H1 (cell line): Measurements from ENCODE around the gene LGR4. TPM values are rescaled to one million over a fixed set of nuclear protein-coding genes. Genes with fewer than 3 reads are reported as not detected.

Experiments
- CTCF ChIA-PET: fragments of 300-600 bp; sonication (Branson Sonifier 250); formaldehyde crosslinking; loops from one replicate; lab custom pipeline; 2021; ENCODE audit not compliant: partially characterized antibody; lab: Charles Lee
- POLR2A ChIA-PET: fragments of 300-600 bp; sonication (Branson Sonifier 250); formaldehyde crosslinking; loops from one replicate; lab custom pipeline; 2021; ENCODE audit warnings: inconsistent platforms; ENCODE audit not compliant: partially characterized antibody; lab: Charles Lee
- DNase-seq, 2 experiments: peaks; one replicate each; pipeline versions ENCODE4 v3.0.0 to v3.0.0-alpha.2; 2010 to 2022; ENCODE audit warnings: low spot score in 2 of 2, low read depth in 1 of 2, mixed read lengths in 1 of 2
- FAIRE-seq: peaks from 2 replicates; lab custom pipeline; 2011; peaks lifted over from hg19 to GRCh38; lab: Jason Lieb, UNC
- H2AFZ ChIP-seq: 2 replicates; pipeline ENCODE4 v1.8.1; 2012; ENCODE audit warnings: low read length, inconsistent platforms
- H2AK5ac ChIP-seq: 2 replicates; pipeline ENCODE4 v1.6.1; 2013; ENCODE audit warnings: low read depth, low read length
- H2BK120ac ChIP-seq: replicated peaks from 2 replicates; pipeline ENCODE3; 2013; ENCODE audit warnings: low read depth, low read length, inconsistent platforms
- H2BK12ac ChIP-seq: 2 replicates; pipeline ENCODE4 v1.6.1; 2013; ENCODE audit warnings: low read depth, low read length
- H2BK15ac ChIP-seq: 2 replicates; pipeline ENCODE4 v1.6.1; 2013; ENCODE audit warnings: low read length
- H2BK20ac ChIP-seq: 2 replicates; pipeline ENCODE4 v1.6.1; 2013; ENCODE audit warnings: low read length
- H2BK5ac ChIP-seq: 2 replicates; pipeline ENCODE4 v1.6.1; 2013; ENCODE audit warnings: low read depth, low read length
- H3K14ac ChIP-seq: 2 replicates; pipeline ENCODE4 v1.6.1; 2013; ENCODE audit warnings: inconsistent platforms; ENCODE audit not compliant: insufficient read length
- H3K18ac ChIP-seq: 2 replicates; pipeline ENCODE4 v1.6.1; 2013; ENCODE audit warnings: low read length; ENCODE audit errors: extremely low read depth
- H3K23ac ChIP-seq: 2 replicates; pipeline ENCODE4 v1.6.1; 2013; ENCODE audit warnings: inconsistent platforms; ENCODE audit not compliant: insufficient read length
- H3K23me2 ChIP-seq: 2 replicates; pipeline ENCODE4 v1.6.1; 2013; ENCODE audit warnings: low read depth, low read length
- H3K27ac ChIP-seq: 2 replicates; pipeline ENCODE4 v1.6.1; 2011; ENCODE audit warnings: low read depth, low read length, inconsistent platforms
- H3K27me3 ChIP-seq, 4 experiments: replicated peaks in 1 of 4; 1 replicate in 1 of 4; 2 replicates in 3 of 4; pipeline versions ENCODE4 v1.6.1 to v1.8.1; 2011 to 2013; ENCODE audit warnings: low read length in 3 of 4, mild to moderate bottlenecking in 3 of 4, inconsistent platforms in 2 of 4, mixed read lengths in 2 of 4, moderate library complexity in 1 of 4; ENCODE audit not compliant: control insufficient read depth in 3 of 4, insufficient read depth in 3 of 4; ENCODE audit errors: extremely low read depth in 1 of 4
- H3K36me3 ChIP-seq, 4 experiments: 2 replicates each; pipeline versions ENCODE4 v1.6.1 to v1.8.1; 2011 to 2013; ENCODE audit warnings: mild to moderate bottlenecking in 4 of 4, low read length in 3 of 4, moderate library complexity in 2 of 4, control low read depth in 1 of 4, inconsistent platforms in 1 of 4; ENCODE audit not compliant: insufficient read depth in 4 of 4, control insufficient read depth in 2 of 4
- H3K4ac ChIP-seq: replicated peaks from 2 replicates; pipeline ENCODE3; 2013; ENCODE audit warnings: low read length, low read depth, mixed read lengths, inconsistent platforms; ENCODE audit not compliant: insufficient read length
- H3K4me1 ChIP-seq, 4 experiments: replicated peaks in 1 of 4; 1 replicate in 1 of 4; 2 replicates in 3 of 4; pipeline versions ENCODE4 v1.6.1 to v1.8.1; 2011 to 2013; ENCODE audit warnings: low read length in 3 of 4, inconsistent platforms in 2 of 4, mixed read lengths in 1 of 4; ENCODE audit not compliant: insufficient read depth in 4 of 4, control insufficient read depth in 3 of 4
- H3K4me2 ChIP-seq, 2 experiments: 2 replicates each; pipeline versions ENCODE4 v1.6.1 to v1.8.1; 2011 to 2013; ENCODE audit warnings: low read depth in 2 of 2, low read length in 2 of 2, control low read depth in 1 of 2, inconsistent platforms in 1 of 2, mild to moderate bottlenecking in 1 of 2; ENCODE audit not compliant: insufficient read depth in 1 of 2
- H3K4me3 ChIP-seq, 4 experiments: fragments of 200-600, 300-600 bp in 1 of 4; sonication (generic), shearing (Covaris generic), sonication (Bioruptor Twin) in 1 of 4; 2 replicates each; pipeline versions ENCODE4 v1.5.1 to v1.8.1; 2011 to 2016; ENCODE audit warnings: low read length in 4 of 4, low read depth in 3 of 4, control low read depth in 2 of 4, inconsistent platforms in 2 of 4, mild to moderate bottlenecking in 2 of 4, mixed read lengths in 1 of 4, moderate library complexity in 1 of 4; ENCODE audit not compliant: insufficient read depth in 2 of 4; ENCODE audit errors: extremely low read depth in 1 of 4
- H3K56ac ChIP-seq: replicated peaks from 2 replicates; pipeline ENCODE3; 2013; ENCODE audit warnings: low read depth, mild to moderate bottlenecking, mixed read lengths, low read length, inconsistent platforms; ENCODE audit not compliant: insufficient read length
- H3K79me1 ChIP-seq: 2 replicates; pipeline ENCODE4 v1.6.1; 2013; ENCODE audit warnings: low read depth, low read length, control low read depth
- H3K79me2 ChIP-seq, 2 experiments: 2 replicates each; pipeline versions ENCODE4 v1.6.1 to v1.8.1; 2012 to 2013; ENCODE audit warnings: low read length in 2 of 2, mild to moderate bottlenecking in 2 of 2, inconsistent platforms in 1 of 2; ENCODE audit not compliant: insufficient read depth in 2 of 2, control insufficient read depth in 1 of 2
- H3K9ac ChIP-seq, 4 experiments: replicated peaks in 1 of 4; 1 replicate in 1 of 4; 2 replicates in 3 of 4; pipeline versions ENCODE4 v1.6.1 to v1.8.1; 2011 to 2013; ENCODE audit warnings: low read depth in 3 of 4, low read length in 3 of 4, control low read depth in 2 of 4, mild to moderate bottlenecking in 2 of 4, moderate library complexity in 2 of 4, inconsistent platforms in 1 of 4; ENCODE audit errors: extremely low read depth in 1 of 4
- H3K9me3 ChIP-seq, 2 experiments: 2 replicates each; pipeline versions ENCODE4 v1.6.1 to v1.8.1; 2012 to 2013; ENCODE audit warnings: mild to moderate bottlenecking in 2 of 2, moderate library complexity in 2 of 2, control low read depth in 1 of 2, inconsistent platforms in 1 of 2, low read depth in 1 of 2, low read length in 1 of 2, mixed read lengths in 1 of 2; ENCODE audit not compliant: insufficient read depth in 2 of 2
- H4K20me1 ChIP-seq, 2 experiments: replicated peaks in 1 of 2; 2 replicates each; pipeline versions ENCODE3 to v1.8.1; 2011 to 2013; ENCODE audit warnings: inconsistent platforms in 2 of 2, low read length in 2 of 2, mild to moderate bottlenecking in 1 of 2; ENCODE audit not compliant: insufficient read depth in 2 of 2, control insufficient read depth in 1 of 2
- H4K5ac ChIP-seq: 2 replicates; pipeline ENCODE4 v1.6.1; 2013; ENCODE audit warnings: low read length, low read depth, mixed read lengths, inconsistent platforms; ENCODE audit not compliant: insufficient read length
- H4K8ac ChIP-seq: 2 replicates; pipeline ENCODE4 v1.8.0; 2013; ENCODE audit warnings: mild to moderate bottlenecking, moderate library complexity, low read length, inconsistent platforms; ENCODE audit not compliant: insufficient read depth; ENCODE audit errors: extremely low read depth
- H4K91ac ChIP-seq: replicated peaks from 2 replicates; pipeline ENCODE3; 2013; ENCODE audit warnings: low read length, mixed read lengths, inconsistent platforms; ENCODE audit not compliant: insufficient read length
- ATF3 ChIP-seq: IDR thresholded peaks from 2 replicates; pipeline ENCODE4 v1.6.1; 2011; ENCODE audit warnings: low read depth, mild to moderate bottlenecking, low read length; ENCODE audit not compliant: insufficient read depth
- CTBP2 ChIP-seq: IDR thresholded peaks from 2 replicates; pipeline ENCODE4 v1.7.0; 2011; ENCODE audit warnings: borderline replicate concordance, mild to moderate bottlenecking, moderate library complexity, mixed read lengths, low read length; ENCODE audit not compliant: insufficient read depth, insufficient read length
- PHF8 ChIP-seq: fragments of 200-600 bp; sonication (generic); conservative IDR thresholded peaks from 2 replicates; pipeline ENCODE4 v1.7.1; 2012; ENCODE audit warnings: low read depth, mild to moderate bottlenecking, inconsistent platforms, low read length, moderate library complexity
- RBBP5 ChIP-seq: IDR thresholded peaks from 2 replicates; pipeline ENCODE4 v1.7.1; 2012; ENCODE audit warnings: low read depth, mild to moderate bottlenecking, inconsistent platforms, low read length, moderate library complexity, borderline replicate concordance
- SUZ12 ChIP-seq: fragments of 200-600 bp; sonication (generic); IDR thresholded peaks from 2 replicates; pipeline ENCODE4 v1.6.1; 2012; ENCODE audit warnings: mild to moderate bottlenecking, inconsistent platforms, low read length, moderate library complexity, mixed read lengths
- polyA plus RNA-seq, 7 experiments: library from polyadenylated mRNA; depleted of rRNA in 3 of 7; stranded (reverse) in 5 of 7; unstranded in 2 of 7; fragments of >200 nt in 5 of 7; fragments of 200-250 nt in 2 of 7; gene quantifications; 1 replicate in 5 of 7; 2 replicates in 1 of 7; 4 replicates in 1 of 7; pipeline versions ENCODE4 v1.2.1 to v1.2.3, GENCODE V29; 2011 to 2013; ENCODE audit warnings: missing spikeins in 2 of 7, mixed read lengths in 2 of 7
- total RNA-seq: library from RNA; stranded (reverse); fragmentation: NEBNext Ultra II Directional; extraction: Animal tissue kit (Norgen Biotek cat#: 25700); gene quantifications from 2 replicates; pipeline ENCODE4 v1.2.1, GENCODE V29; 2021

The LGR4 gene
- total and polyA plus RNA-seq, 2 of the 8 experiments (the other 6 are each of a cell fraction or from before 2014, with no cell fraction given): 26.6 to 61.7 TPM

GRCh38 chr11:27497284-27497866, 24.8 kb upstream of the LGR4 start:
- H3K27me3 ChIP-seq: no peaks in the 10 kb centered on the region
- H3K23ac ChIP-seq: no peak overlapping the region
- no peak overlapping the region for H3K18ac ChIP-seq
- no peak overlapping the region for H4K91ac ChIP-seq
- no peak overlapping the region for H4K5ac ChIP-seq
- H3K27ac ChIP-seq: no peak overlapping the region
- no peak for FAIRE-seq
- no peak overlapping the region for H2AFZ ChIP-seq
- no peak overlapping the region for H3K9ac ChIP-seq
- H2BK120ac ChIP-seq: no peak overlapping the region
- CTCF ChIA-PET: interaction anchor here (0.7 to 6.4 kb wide), 8 partner anchors 10 to 138 kb away, joined by 3 to 86 read pairs (median 3); partner anchors contain the start of gene LIN7C
- H3K4ac ChIP-seq: no peak overlapping the region
- H4K8ac ChIP-seq: no peak overlapping the region
- no peak overlapping the region for H2BK20ac ChIP-seq
- no peak overlapping the region for H3K14ac ChIP-seq
- no peak overlapping the region for H3K4me3 ChIP-seq
- no peak overlapping the region for H2BK15ac ChIP-seq
- no peak overlapping the region for H3K4me2 ChIP-seq
- peaks cover 0 to 1% of the 10 kb centered on the region in 2 experiments for H4K20me1 ChIP-seq
- H3K56ac ChIP-seq: no peak overlapping the region
- no peaks in the 10 kb centered on the region for H3K9me3 ChIP-seq
- H2AK5ac ChIP-seq: no peak overlapping the region
- POLR2A ChIA-PET: interaction anchor here (1.3 to 1.7 kb wide), 2 partner anchors 9 to 10 kb away, joined by 4 to 5 read pairs; no protein-coding TSS in a partner anchor
- H3K79me1 ChIP-seq: no peaks in the 10 kb centered on the region
- H3K36me3 ChIP-seq: peaks cover 6 to 55% (median 18%) of the 10 kb centered on the region in 4 experiments; a peak in 7 of 8 replicates
- no peak for DNase-seq
- peaks cover 0 to 22% of the 10 kb centered on the region in 2 experiments; a peak in 2 of 4 replicates for H3K79me2 ChIP-seq
- H3K4me1 ChIP-seq: no peaks in the 10 kb centered on the region
- H2BK12ac ChIP-seq: no peak overlapping the region
- no peak overlapping the region for H2BK5ac ChIP-seq
- H3K23me2 ChIP-seq: no peaks in the 10 kb centered on the region
- TF ChIP-seq CTBP2 (no peak), PHF8 (no peak), RBBP5 (no peak), SUZ12 (no peak), ATF3 (no peak)
